SU-DHL-6 (cell line): ENCODE data around the gene STAMBPL1.

Source experiments
- H2AFZ ChIP-seq: fragments of 200-600 bp; sonication (generic); 2 replicates; pipeline ENCODE4 v1.6.1; 2014; ENCODE audit warnings: low read depth, mild to moderate bottlenecking, moderate library complexity, mixed read lengths, antibody characterized with exemption, low read length; ENCODE audit not compliant: severe bottlenecking
- H3F3A ChIP-seq: fragments of 200-600 bp; shearing (Covaris generic); 2 replicates; pipeline ENCODE4 v1.6.0; 2016; ENCODE audit warnings: antibody characterized with exemption, mild to moderate bottlenecking; ENCODE audit not compliant: insufficient read depth
- H3K27ac ChIP-seq: fragments of 200-600 bp; sonication (generic); 2 replicates; pipeline ENCODE4 v1.5.1; 2016; ENCODE audit warnings: low read depth, mild to moderate bottlenecking, low read length, moderate library complexity, mixed read lengths
- H3K27me3 ChIP-seq: fragments of 200-600 bp; sonication (generic), shearing (Covaris generic); 2 replicates; pipeline ENCODE4 v1.6.0; 2014; ENCODE audit warnings: mild to moderate bottlenecking, low read length
- H3K36me3 ChIP-seq: fragments of 200-600 bp; sonication (generic); 2 replicates; pipeline ENCODE4 v1.6.1; 2014; ENCODE audit warnings: mild to moderate bottlenecking, low read length, mixed read lengths
- H3K4me2 ChIP-seq: fragments of 300-600, 200-600 bp; shearing (Covaris generic), sonication (generic); 2 replicates; pipeline ENCODE4 v1.6.0; 2014; ENCODE audit warnings: low read length, low read depth, mild to moderate bottlenecking; ENCODE audit not compliant: poor library complexity, severe bottlenecking
- H3K4me3 ChIP-seq: fragments of 200-600 bp; sonication (generic); 2 replicates; pipeline ENCODE4 v1.5.1; 2014; ENCODE audit warnings: antibody characterized with exemption, low read length, mild to moderate bottlenecking, mixed read lengths; ENCODE audit not compliant: insufficient read depth, poor library complexity, severe bottlenecking
- H3K79me2 ChIP-seq: fragments of 200-600 bp; sonication (generic); 2 replicates; pipeline ENCODE4 v1.6.1; 2014; ENCODE audit warnings: mild to moderate bottlenecking, low read length, moderate library complexity; ENCODE audit not compliant: insufficient read depth
- H3K9ac ChIP-seq: fragments of 200-600 bp; sonication (generic); 2 replicates; pipeline ENCODE4 v1.7.0; 2014; ENCODE audit warnings: mild to moderate bottlenecking, low read length
- H3K9me2 ChIP-seq: fragments of 200-600 bp; sonication (generic); replicated peaks from 2 replicates; pipeline ENCODE4 v1.6.1; 2014; ENCODE audit warnings: low read length; ENCODE audit not compliant: insufficient read depth
- H3K9me3 ChIP-seq: fragments of 200-600 bp; sonication (generic); 2 replicates; pipeline ENCODE4 v1.6.1; 2014; ENCODE audit warnings: low read length, mixed read lengths; ENCODE audit not compliant: insufficient read depth
- H4K20me1 ChIP-seq: fragments of 200-600 bp; sonication (generic); 2 replicates; pipeline ENCODE4 v1.6.1; 2014; ENCODE audit warnings: low read depth, mild to moderate bottlenecking, antibody characterized with exemption, low read length, moderate library complexity, mixed read lengths
- EZH2phosphoT487 ChIP-seq: fragments of 200-600 bp; sonication (generic), shearing (Covaris generic); conservative IDR thresholded peaks from 2 replicates; pipeline ENCODE4 v1.6.1; 2018; ENCODE audit warnings: mild to moderate bottlenecking, antibody characterized with exemption, low read length, moderate library complexity, mixed read lengths
- TF ChIP-seq, protein P1 (sequence below): fragments of 200-600 bp; sonication (generic); IDR thresholded peaks from one replicate; pipeline ENCODE4 v1.5.1; 2017; ENCODE audit warnings: antibody characterized with exemption, mild to moderate bottlenecking, low read length, moderate library complexity; ENCODE audit not compliant: insufficient read depth, poor library complexity, severe bottlenecking

The STAMBPL1 gene

DNA sequence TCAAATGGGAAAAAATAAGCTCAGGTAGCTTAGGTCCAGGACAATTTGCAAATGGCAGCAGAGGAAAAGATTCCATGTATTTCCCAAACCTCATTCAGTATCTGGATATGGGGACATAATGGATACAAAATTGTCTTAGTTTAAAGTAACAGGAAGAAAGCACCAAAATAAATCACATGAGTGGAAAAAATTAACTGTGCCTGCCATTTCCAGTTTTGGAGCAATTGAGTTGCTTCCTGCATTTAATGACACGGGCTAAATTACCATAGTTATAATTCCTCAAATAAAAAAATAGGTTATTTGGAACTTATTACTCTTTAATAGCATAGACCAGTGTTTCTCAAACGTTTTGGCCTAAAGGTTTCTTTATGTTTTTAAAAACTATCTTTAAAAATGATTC lies 6.3 kb upstream of the STAMBPL1 start:
- Histone ChIP-seq H3K27me3 (no peaks in the 10 kb centered on the region), H3K9me2 (no peaks in the 10 kb centered on the region), H3K36me3 (no peaks in the 10 kb centered on the region), H3K4me3 (no peak overlapping the region), H3K9me3 (no peaks in the 10 kb centered on the region), H4K20me1 (no peaks in the 10 kb centered on the region), H3F3A (no peaks in the 10 kb centered on the region), H3K79me2 (no peaks in the 10 kb centered on the region), H3K4me2 (no peak overlapping the region), H2AFZ (no peak overlapping the region), H3K9ac (no peak overlapping the region), H3K27ac (no peak overlapping the region)
- TF ChIP-seq, protein P1, sequence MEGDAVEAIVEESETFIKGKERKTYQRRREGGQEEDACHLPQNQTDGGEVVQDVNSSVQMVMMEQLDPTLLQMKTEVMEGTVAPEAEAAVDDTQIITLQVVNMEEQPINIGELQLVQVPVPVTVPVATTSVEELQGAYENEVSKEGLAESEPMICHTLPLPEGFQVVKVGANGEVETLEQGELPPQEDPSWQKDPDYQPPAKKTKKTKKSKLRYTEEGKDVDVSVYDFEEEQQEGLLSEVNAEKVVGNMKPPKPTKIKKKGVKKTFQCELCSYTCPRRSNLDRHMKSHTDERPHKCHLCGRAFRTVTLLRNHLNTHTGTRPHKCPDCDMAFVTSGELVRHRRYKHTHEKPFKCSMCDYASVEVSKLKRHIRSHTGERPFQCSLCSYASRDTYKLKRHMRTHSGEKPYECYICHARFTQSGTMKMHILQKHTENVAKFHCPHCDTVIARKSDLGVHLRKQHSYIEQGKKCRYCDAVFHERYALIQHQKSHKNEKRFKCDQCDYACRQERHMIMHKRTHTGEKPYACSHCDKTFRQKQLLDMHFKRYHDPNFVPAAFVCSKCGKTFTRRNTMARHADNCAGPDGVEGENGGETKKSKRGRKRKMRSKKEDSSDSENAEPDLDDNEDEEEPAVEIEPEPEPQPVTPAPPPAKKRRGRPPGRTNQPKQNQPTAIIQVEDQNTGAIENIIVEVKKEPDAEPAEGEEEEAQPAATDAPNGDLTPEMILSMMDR = no peak
- no peak for TF ChIP-seq EZH2phosphoT487

DNA sequence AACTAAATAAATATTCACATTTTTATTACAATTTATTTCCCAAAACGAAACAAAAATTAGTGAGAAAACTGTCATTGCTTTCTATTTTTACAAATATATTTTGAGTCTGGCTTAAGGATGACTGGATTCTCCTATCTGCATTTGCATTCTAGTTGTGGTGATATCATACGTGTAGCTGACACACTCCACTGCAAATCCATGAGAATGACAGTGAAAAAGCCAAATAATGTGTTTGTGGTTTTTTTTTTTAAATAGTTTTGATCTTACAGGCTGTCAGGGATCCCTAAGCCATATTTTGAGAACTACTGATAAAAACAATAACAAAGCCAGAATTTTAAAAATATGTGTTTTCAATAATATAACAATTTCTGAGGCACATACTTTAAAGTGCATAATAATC lies 5.8 kb upstream of the STAMBPL1 start:
- Histone ChIP-seq H3F3A (peaks cover 3% of the 10 kb centered on the region), H3K9me2 (no peaks in the 10 kb centered on the region), H3K36me3 (no peaks in the 10 kb centered on the region), H4K20me1 (no peaks in the 10 kb centered on the region), H3K4me3 (no peak overlapping the region), H2AFZ (no peak overlapping the region), H3K79me2 (no peaks in the 10 kb centered on the region), H3K27me3 (no peaks in the 10 kb centered on the region), H3K9ac (no peak overlapping the region), H3K4me2 (no peak overlapping the region), H3K27ac (no peak overlapping the region), H3K9me3 (no peaks in the 10 kb centered on the region)
- no peak for TF ChIP-seq EZH2phosphoT487
- TF ChIP-seq, protein P1 = no peak

DNA sequence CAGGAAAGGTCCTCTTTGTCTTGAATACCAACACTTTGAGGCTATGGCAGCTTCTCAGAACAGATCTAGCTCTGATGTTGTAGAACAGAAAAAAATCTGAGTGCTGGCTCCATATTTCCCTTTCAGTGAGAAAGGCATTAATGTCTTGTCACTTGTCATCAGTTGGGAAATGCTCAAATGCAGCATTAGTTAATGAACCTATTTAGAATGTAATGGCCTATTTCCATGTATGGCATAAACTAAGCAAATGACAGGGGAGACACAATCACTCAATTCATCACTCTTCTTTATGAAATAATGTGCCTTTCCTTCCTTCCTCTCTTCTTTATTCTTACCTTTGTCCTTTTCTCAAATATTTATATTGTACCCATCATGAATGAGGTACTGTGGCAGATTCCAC lies 5.0 kb upstream of the STAMBPL1 start:
- Histone ChIP-seq H3K36me3 (no peaks in the 10 kb centered on the region), H2AFZ (no peak overlapping the region), H3K27me3 (no peaks in the 10 kb centered on the region), H3K9ac (no peak overlapping the region), H3K9me3 (no peaks in the 10 kb centered on the region), H3K79me2 (no peaks in the 10 kb centered on the region), H3K27ac (no peak overlapping the region), H3K4me2 (no peak overlapping the region), H3K9me2 (no peaks in the 10 kb centered on the region), H3K4me3 (no peak overlapping the region), H3F3A (peaks cover 9% of the 10 kb centered on the region), H4K20me1 (no peaks in the 10 kb centered on the region)
- no peak for TF ChIP-seq EZH2phosphoT487
- TF ChIP-seq, protein P1 = no peak
